Mucosa of descending colon (tissue), 3 donors: ENCODE results near the gene CAMKK2. TPM values are rescaled to one million over a fixed set of nuclear protein-coding genes. Genes with fewer than 3 reads are reported as not detected.
"Not testable (repeated sequence)": the region's sequence is repeated elsewhere in the genome, so short reads cannot be mapped to it uniquely, and the experiment has no call there.

Experiments
- ATAC-seq: fragments of 200-7000 bp; cut with Tn5 transposase; one replicate; pipeline ENCODE4 v1.9.1; 2020; ENCODE audit warnings: mild to moderate bottlenecking, moderate library complexity
- DNase-seq, 3 donors: peaks; one replicate each; pipeline ENCODE4 v3.0.0-alpha.2; 2020
- H3K36me3 ChIP-seq: fragments of 200-600 bp; one replicate; pipeline ENCODE4 v1.8.0; 2021; ENCODE audit warnings: low read depth, mild to moderate bottlenecking
- H3K4me1 ChIP-seq: fragments of 200-600 bp; one replicate; pipeline ENCODE4 v1.8.0; 2021; ENCODE audit warnings: low read depth, mild to moderate bottlenecking
- H3K4me3 ChIP-seq: fragments of 200-600 bp; one replicate; pipeline ENCODE4 v1.8.0; 2021; ENCODE audit warnings: mild to moderate bottlenecking
- H3K9me3 ChIP-seq: fragments of 200-600 bp; one replicate; pipeline ENCODE4 v1.8.0; 2021; ENCODE audit warnings: mild to moderate bottlenecking
- intact Hi-C, 2 donors: fragments of 100-400 bp; cut with DNase I in 1 of 2; cut with micrococcal nuclease in 1 of 2; formaldehyde crosslinking; loops; one replicate each; pipeline versions ENCODE4 v1.11.0 to v1.11.1; 2022; cut with DNase I, micrococcal nuclease
- total RNA-seq, 3 donors: library from RNA; stranded (reverse); fragmentation: NEBNext Ultra II Directional in 2 of 3; extraction: Animal tissue kit (Norgen Biotek cat#: 25700) in 2 of 3; gene quantifications; one replicate each; pipeline versions ENCODE4 v1.2.1 to v1.2.4, GENCODE V29; 2021 to 2023
- TF ChIP-seq, protein P1 (sequence below): fragments of 200-600 bp; IDR thresholded peaks from one replicate; pipeline ENCODE4 v1.8.0; 2022; ENCODE audit warnings: antibody characterized with exemption, mild to moderate bottlenecking
- donor health status: DM: no; HTN: no; CAD: no; lungs with moderate emphysema.
- donor health status: DM: no; HTN: no; CAD: no.
- donor health status: DM: no; HTN: yes; CAD: no.

Gene CAMKK2
- total RNA-seq, 3 donors from 2014 or later, result 44.0 to 57.1 (median 47.3) TPM

DNA sequence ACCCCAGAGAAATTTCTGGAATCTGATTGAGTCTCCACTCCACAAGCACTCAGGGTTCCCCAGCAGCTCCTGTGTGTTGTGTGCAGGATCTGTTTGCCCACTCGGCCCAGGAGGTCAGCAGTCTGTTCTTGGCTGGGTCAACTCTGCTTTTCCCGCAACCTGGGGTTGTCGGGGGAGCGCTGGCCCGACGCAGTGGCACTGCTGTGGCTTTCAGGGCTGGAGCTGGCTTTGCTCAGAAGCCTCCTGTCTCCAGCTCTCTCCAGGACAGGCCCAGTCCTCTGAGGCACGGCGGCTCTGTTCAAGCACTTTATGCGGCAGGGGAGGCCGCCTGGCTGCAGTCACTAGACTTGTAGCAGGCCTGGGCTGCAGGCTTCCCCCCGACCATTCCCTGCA, 62.9 kb downstream of the CAMKK2 start:
- DNase-seq (peak in 1 of 3 donors; percentile 25), ATAC-seq (no peak)
- Histone ChIP-seq H3K4me1 (peaks cover 7% of the 10 kb centered on the region), H3K4me3 (no peak overlapping the region), H3K36me3 (no peaks in the 10 kb centered on the region), H3K9me3 (no peaks in the 10 kb centered on the region)
- intact Hi-C loops, result no loop called here
- TF ChIP-seq, protein P1, sequence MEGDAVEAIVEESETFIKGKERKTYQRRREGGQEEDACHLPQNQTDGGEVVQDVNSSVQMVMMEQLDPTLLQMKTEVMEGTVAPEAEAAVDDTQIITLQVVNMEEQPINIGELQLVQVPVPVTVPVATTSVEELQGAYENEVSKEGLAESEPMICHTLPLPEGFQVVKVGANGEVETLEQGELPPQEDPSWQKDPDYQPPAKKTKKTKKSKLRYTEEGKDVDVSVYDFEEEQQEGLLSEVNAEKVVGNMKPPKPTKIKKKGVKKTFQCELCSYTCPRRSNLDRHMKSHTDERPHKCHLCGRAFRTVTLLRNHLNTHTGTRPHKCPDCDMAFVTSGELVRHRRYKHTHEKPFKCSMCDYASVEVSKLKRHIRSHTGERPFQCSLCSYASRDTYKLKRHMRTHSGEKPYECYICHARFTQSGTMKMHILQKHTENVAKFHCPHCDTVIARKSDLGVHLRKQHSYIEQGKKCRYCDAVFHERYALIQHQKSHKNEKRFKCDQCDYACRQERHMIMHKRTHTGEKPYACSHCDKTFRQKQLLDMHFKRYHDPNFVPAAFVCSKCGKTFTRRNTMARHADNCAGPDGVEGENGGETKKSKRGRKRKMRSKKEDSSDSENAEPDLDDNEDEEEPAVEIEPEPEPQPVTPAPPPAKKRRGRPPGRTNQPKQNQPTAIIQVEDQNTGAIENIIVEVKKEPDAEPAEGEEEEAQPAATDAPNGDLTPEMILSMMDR, result no peak

DNA sequence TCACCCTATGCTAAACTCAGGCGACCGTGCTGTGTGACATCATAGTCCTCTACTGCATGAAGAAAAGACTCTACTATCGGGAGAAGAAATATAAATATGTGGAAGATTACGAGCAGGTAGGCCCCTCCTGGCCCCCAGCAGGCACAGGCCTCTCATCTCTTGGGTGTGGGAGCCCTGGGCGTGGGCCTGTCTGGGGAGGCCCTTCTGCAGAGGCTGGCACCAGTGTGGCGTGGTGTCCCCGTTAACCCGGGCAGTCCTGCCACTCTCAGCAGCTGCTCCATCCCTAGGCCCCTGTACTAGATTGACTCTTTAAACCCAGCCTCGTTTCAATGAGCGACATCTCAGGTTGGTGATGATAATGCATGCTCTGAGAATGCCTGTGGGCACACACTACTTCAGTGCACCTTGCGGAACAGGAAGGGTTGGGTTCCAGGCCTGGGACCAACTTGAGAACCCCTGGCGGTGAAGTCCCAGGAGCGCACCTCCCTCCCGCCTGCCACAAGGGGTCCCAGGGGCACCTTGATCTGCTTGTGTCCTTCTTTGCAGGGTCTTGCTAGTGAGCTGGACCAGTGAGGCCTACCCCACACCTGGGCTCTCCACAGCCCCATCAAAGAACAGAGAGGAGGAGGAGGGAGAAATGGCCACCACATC, 63.4 kb downstream of the CAMKK2 start:
- TF ChIP-seq, protein P1, result no peak
- peak in 1 of 3 donors; percentile 26 for DNase-seq
- Histone ChIP-seq H3K4me1 (peaks cover 4% of the 10 kb centered on the region), H3K9me3 (no peaks in the 10 kb centered on the region), H3K36me3 (no peaks in the 10 kb centered on the region), H3K4me3 (no peak overlapping the region)
- no peak for ATAC-seq
- intact Hi-C loops, result no loop called here

DNA sequence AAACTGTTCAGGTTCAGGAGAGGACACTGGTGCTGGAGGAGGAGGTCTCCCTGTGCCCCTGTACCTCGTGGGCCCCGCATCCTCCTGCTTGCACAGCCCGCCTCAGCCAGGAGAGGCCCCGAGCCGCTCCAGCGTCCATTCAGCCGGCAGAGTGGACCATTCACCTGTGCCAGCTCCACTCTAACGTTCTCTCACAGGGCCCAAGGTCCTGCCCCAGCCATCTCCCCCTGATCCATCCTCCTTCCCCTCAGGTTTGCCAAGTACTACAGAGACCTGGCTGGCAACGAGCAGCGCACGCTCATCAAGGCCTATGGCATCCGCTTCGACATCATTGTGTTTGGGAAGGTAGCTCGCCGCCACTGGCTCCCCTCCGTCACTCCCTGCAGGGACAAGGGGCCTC, 64.3 kb downstream of the CAMKK2 start:
- TF ChIP-seq, protein P1, result no peak
- H3K36me3 ChIP-seq, result no peaks in the 10 kb centered on the region

DNA sequence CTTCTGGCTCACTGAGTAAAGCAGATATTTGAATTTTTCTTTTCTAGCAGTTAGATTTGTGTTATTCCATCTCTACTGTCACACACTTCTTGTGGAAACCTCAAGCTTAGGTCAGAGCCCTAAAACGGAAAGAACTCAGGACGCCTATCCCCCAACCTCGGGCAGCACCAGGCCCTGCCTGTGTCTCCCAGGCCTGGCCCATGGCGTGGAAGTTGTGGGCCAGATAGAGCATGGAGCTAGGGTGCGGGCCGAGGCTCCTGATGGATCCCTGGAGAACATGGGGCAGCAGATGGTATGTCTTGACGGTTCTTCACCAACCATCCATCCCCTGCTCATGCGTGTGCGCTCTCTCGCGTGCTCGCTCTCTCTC, 66.0 kb downstream of the CAMKK2 start:
- H3K4me1 ChIP-seq, result peaks cover 4% of the 10 kb centered on the region
- ATAC-seq (no peak), DNase-seq (no peak)
- TF ChIP-seq, protein P1, result no peak
- intact Hi-C loops, result no loop called here
- no peak overlapping the region for H3K4me3 ChIP-seq
- no peaks in the 10 kb centered on the region for H3K36me3 ChIP-seq
- H3K9me3 ChIP-seq, result no peaks in the 10 kb centered on the region

More for the DNA sequence above, 64.3 kb downstream of the CAMKK2 start:
- DNase-seq, result no peak
- no peak for ATAC-seq
- intact Hi-C loops, result no loop called here
- Histone ChIP-seq H3K9me3 (no peaks in the 10 kb centered on the region), H3K4me3 (no peak overlapping the region), H3K4me1 (peaks cover 4% of the 10 kb centered on the region)

DNA sequence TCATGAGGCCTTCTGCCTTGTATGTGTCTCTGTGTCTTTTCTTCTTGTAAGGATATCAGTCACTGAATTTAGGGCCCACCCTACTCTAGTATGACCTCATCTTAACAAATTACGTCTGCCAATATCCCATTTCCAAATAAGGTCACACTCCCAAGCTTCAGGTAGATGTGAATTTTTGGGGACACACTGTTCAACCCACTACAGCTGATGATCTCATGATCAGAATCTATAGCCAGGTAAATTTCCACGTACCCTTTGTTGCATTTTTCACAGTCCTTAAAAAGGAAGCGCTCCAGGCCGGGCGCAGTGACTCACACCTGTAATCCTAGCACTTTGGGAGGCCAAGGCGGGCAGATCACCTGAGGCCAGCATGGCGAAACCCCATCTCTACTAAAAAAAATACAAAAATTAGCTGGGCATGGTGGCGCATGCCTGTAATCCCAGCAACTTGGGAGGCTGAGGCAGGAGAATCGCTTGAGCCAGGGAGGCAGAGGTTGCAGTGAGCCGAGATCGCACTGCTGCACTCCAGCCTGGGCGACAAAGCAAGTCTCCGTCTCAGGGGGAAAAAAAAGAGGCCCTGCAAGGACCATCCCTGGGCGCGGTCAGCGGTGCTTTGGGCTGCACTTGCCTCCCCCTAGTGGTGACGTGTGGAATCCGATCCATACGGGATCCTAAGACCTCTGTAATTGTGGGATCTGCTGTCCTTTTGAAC, 66.5 kb downstream of the CAMKK2 start:
- not testable (repeated sequence) for H3K36me3 ChIP-seq
- TF ChIP-seq, protein P1, result peak; percentile 86

More for the DNA sequence above, 66.5 kb downstream of the CAMKK2 start:
- DNase-seq, result peak; percentile 74 to 89 (median 79)
- ATAC-seq, result peak; percentile 79
- intact Hi-C loops, H3K9me3 ChIP-seq, H3K4me1 ChIP-seq, H3K4me3 ChIP-seq: not testable (repeated sequence)
